KOPT-K1 (cell line): ENCODE results near the gene HSPA12A.

Source experiments
- H3K27ac ChIP-seq: fragments of 200-600 bp; sonication (generic); 2 replicates; pipeline ENCODE4 v1.5.1; 2016; ENCODE audit warnings: antibody characterized with exemption, mild to moderate bottlenecking, low read depth, low read length; ENCODE audit not compliant: poor library complexity, severe bottlenecking
- H3K36me3 ChIP-seq: fragments of 200-600 bp; sonication (generic); 2 replicates; pipeline ENCODE4 v1.5.1; 2017; ENCODE audit warnings: antibody characterized with exemption, mild to moderate bottlenecking, low read length, moderate library complexity; ENCODE audit not compliant: insufficient read depth
- H3K9me3 ChIP-seq: fragments of 200-600 bp; sonication (generic); 2 replicates; pipeline ENCODE4 v1.5.1; 2017; ENCODE audit warnings: antibody characterized with exemption, low read length, mild to moderate bottlenecking; ENCODE audit not compliant: insufficient read depth, poor library complexity, severe bottlenecking

Gene HSPA12A

GRCh38 chr10:116740971-116741370 lies 1.4 kb downstream of the HSPA12A start:
- Histone ChIP-seq H3K36me3 (no peaks in the 10 kb centered on the region), H3K9me3 (no peaks in the 10 kb centered on the region), H3K27ac (no peak overlapping the region)

- no peak overlapping the region for H3K27ac ChIP-seq
Measured at GRCh38 chr10:116738339-116738738, 4.0 kb downstream of the HSPA12A start.

GRCh38 chr10:116737627-116738327 lies 4.6 kb downstream of the HSPA12A start:
- no peak overlapping the region for H3K27ac ChIP-seq
- no peaks in the 10 kb centered on the region for H3K9me3 ChIP-seq
- H3K36me3 ChIP-seq: no peaks in the 10 kb centered on the region

More at GRCh38 chr10:116738339-116738738, 4.0 kb downstream of the HSPA12A start:
- Histone ChIP-seq H3K36me3 (no peaks in the 10 kb centered on the region), H3K9me3 (no peaks in the 10 kb centered on the region)

GRCh38 chr10:116733566-116733965 lies 8.8 kb downstream of the HSPA12A start:
- Histone ChIP-seq H3K9me3 (no peaks in the 10 kb centered on the region), H3K36me3 (no peaks in the 10 kb centered on the region), H3K27ac (no peak overlapping the region)

- H3K9me3 ChIP-seq: no peaks in the 10 kb centered on the region
- no peaks in the 10 kb centered on the region for H3K36me3 ChIP-seq
- H3K27ac ChIP-seq: no peak overlapping the region
Measured at GRCh38 chr10:116732573-116732972, 9.8 kb downstream of the HSPA12A start.

- H3K36me3 ChIP-seq: no peaks in the 10 kb centered on the region
- H3K9me3 ChIP-seq: no peaks in the 10 kb centered on the region
- H3K27ac ChIP-seq: no peak overlapping the region
Measured at GRCh38 chr10:116730464-116731260, 11.7 kb downstream of the HSPA12A start.

GRCh38 chr10:116729243-116729642 lies 13.1 kb downstream of the HSPA12A start:
- Histone ChIP-seq H3K9me3 (no peaks in the 10 kb centered on the region), H3K36me3 (no peaks in the 10 kb centered on the region), H3K27ac (no peak overlapping the region)

GRCh38 chr10:116728526-116729096 lies 13.8 kb downstream of the HSPA12A start:
- Histone ChIP-seq H3K9me3 (no peaks in the 10 kb centered on the region), H3K27ac (no peak overlapping the region), H3K36me3 (no peaks in the 10 kb centered on the region)

- H3K27ac ChIP-seq: no peak overlapping the region
- H3K36me3 ChIP-seq: no peaks in the 10 kb centered on the region
- H3K9me3 ChIP-seq: no peaks in the 10 kb centered on the region
Measured at GRCh38 chr10:116723428-116724281, 18.7 kb downstream of the HSPA12A start.

GRCh38 chr10:116722736-116723427 lies 19.5 kb downstream of the HSPA12A start:
- H3K9me3 ChIP-seq: no peaks in the 10 kb centered on the region
- no peak overlapping the region for H3K27ac ChIP-seq
- H3K36me3 ChIP-seq: no peaks in the 10 kb centered on the region

- H3K27ac ChIP-seq: no peak overlapping the region
- no peaks in the 10 kb centered on the region for H3K36me3 ChIP-seq
- H3K9me3 ChIP-seq: no peaks in the 10 kb centered on the region
Measured at GRCh38 chr10:116721547-116722392, 20.6 kb downstream of the HSPA12A start.

GRCh38 chr10:116720668-116721546 lies 21.5 kb downstream of the HSPA12A start:
- Histone ChIP-seq H3K36me3 (no peaks in the 10 kb centered on the region), H3K9me3 (no peaks in the 10 kb centered on the region), H3K27ac (no peak overlapping the region)

- Histone ChIP-seq H3K9me3 (no peaks in the 10 kb centered on the region), H3K36me3 (no peaks in the 10 kb centered on the region), H3K27ac (no peak overlapping the region)
Measured at GRCh38 chr10:116720241-116720643, 22.1 kb downstream of the HSPA12A start.
